ENCODE measurements around the gene AK5. TPM values are rescaled to one million over a fixed set of nuclear protein-coding genes. Genes with fewer than 3 reads are reported as not detected.
A peak's percentile ranks its signal among the peaks of the same experiment; 100 is the strongest.

The AK5 gene
- total RNA-seq, 2 experiments from 2014 or later = 7.0 to 9.1 TPM

GRCh38 chr1:77361621-77362020, 79.8 kb downstream of the AK5 start:
- intact Hi-C loops (cut with micrococcal nuclease) = no loop called here
- H3K4me1 Mint-ChIP-seq (ENCODE audit: low read depth) = peaks cover 12% of the 10 kb centered on the region
- H3K27ac Mint-ChIP-seq = no peak overlapping the region
- H3K27me3 Mint-ChIP-seq (ENCODE audit: low read depth) = no peaks in the 10 kb centered on the region
- H3K9me3 Mint-ChIP-seq = peaks cover 2% of the 10 kb centered on the region
- peaks cover 8% of the 10 kb centered on the region for H3K36me3 Mint-ChIP-seq (ENCODE audit: low read depth)
- no peak overlapping the region for H3K4me3 Mint-ChIP-seq
- CTCF ChIA-PET = no interaction called here
- DNase-seq = no peak

DNA sequence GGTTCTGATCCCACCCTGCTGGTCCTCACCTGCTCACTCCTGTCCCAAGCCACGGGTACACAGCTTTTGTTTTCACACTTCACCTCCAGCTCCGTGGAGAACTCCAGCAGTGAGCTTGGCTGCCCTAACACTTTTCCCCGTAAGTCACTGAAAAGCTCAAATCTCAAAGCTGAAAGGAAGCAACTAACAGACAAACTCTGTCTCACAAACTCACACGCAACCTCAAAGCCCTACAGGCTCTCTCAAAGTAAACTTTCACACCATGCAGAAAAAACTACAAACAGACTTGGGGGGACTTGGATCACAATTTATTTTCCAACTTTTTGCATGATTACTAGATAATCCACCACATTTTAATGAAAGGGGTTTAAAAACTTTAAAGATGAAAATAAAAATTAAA, 88.3 kb downstream of the AK5 start:
- H3K36me3 Mint-ChIP-seq (ENCODE audit: low read depth) = no peaks in the 10 kb centered on the region
- peaks cover 29% of the 10 kb centered on the region for H3K4me1 Mint-ChIP-seq (ENCODE audit: low read depth)
- H3K27ac Mint-ChIP-seq = no peak overlapping the region
- intact Hi-C loops (cut with micrococcal nuclease) = no loop called here
- CTCF ChIA-PET = interaction anchor here (0.6 kb wide), 1 partner anchor 88 kb away, joined by 3 read pairs; no protein-coding TSS in a partner anchor
- no peaks in the 10 kb centered on the region for H3K27me3 Mint-ChIP-seq (ENCODE audit: low read depth)
- no peaks in the 10 kb centered on the region for H3K9me3 Mint-ChIP-seq
- DNase-seq = no peak
- no peak overlapping the region for H3K4me3 Mint-ChIP-seq

DNA sequence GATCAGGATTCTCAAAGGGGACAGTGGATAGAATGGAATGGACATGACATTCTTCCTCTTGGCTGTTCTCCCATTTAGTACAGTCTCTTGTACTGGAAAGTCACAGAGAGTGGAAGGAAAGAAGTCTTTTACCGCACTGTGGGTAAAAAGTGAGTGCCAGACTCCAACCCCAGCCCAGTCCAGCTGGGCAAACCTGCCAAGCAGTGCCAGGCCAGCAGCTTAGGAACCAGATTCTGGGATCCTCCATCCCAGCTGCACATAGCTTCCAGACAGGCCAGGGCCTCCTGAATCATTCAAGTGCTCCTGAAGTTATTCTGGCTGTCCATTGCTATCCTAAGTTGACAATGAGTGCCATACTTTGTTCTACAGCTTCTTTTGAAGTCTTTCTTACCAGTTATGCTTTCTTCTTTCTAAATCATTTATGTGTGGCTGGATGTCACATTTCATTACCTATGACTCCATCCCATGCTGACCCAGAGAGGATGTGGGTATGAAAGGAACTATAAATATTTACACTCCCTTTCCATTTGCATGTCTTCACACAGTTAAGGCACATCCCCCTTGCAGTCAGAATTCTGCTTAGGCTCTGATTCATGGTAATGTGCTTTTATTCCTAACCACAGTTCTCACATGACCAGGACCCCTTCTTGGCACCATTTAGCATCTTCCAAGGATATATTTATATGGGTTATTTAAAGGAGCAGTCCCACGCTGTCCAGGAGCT, 88.9 kb downstream of the AK5 start:
- no peaks in the 10 kb centered on the region for H3K9me3 Mint-ChIP-seq
- H3K36me3 Mint-ChIP-seq (ENCODE audit: low read depth) = no peaks in the 10 kb centered on the region
- DNase-seq = peak; percentile 12
- CTCF ChIA-PET = interaction anchor here (0.6 kb wide), 1 partner anchor 87 kb away, joined by 3 read pairs; no protein-coding TSS in a partner anchor
- no peak overlapping the region for H3K27ac Mint-ChIP-seq
- intact Hi-C loops (cut with micrococcal nuclease) = no loop called here
- peaks cover 29% of the 10 kb centered on the region for H3K4me1 Mint-ChIP-seq (ENCODE audit: low read depth)
- H3K27me3 Mint-ChIP-seq (ENCODE audit: low read depth) = no peaks in the 10 kb centered on the region
- H3K4me3 Mint-ChIP-seq = no peak overlapping the region

DNA sequence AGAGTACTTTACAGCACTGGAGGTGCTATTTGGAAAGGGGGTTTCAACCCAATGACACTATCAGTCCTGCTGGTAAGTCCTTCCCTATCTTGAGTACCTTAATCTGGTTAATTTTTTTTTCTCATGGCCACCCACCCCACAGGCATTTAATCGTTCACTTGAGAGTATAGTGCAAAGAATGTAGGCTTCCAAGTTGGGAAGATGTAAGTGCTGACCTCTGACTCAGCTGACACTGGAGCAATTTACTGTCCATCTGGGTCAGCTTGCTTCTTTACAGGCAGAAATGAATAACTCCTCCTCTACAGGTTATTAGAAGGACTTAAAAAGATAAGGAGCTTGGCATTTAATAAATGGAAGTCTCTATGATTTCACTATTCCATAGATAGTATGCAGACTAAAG, 89.6 kb downstream of the AK5 start:
- no peak overlapping the region for H3K27ac Mint-ChIP-seq
- no peaks in the 10 kb centered on the region for H3K9me3 Mint-ChIP-seq
- CTCF ChIA-PET = no interaction called here
- no peak overlapping the region for H3K4me3 Mint-ChIP-seq
- H3K36me3 Mint-ChIP-seq (ENCODE audit: low read depth) = no peaks in the 10 kb centered on the region
- no peak for DNase-seq
- intact Hi-C loops (cut with micrococcal nuclease) = no loop called here
- H3K4me1 Mint-ChIP-seq (ENCODE audit: low read depth) = peaks cover 29% of the 10 kb centered on the region
- no peaks in the 10 kb centered on the region for H3K27me3 Mint-ChIP-seq (ENCODE audit: low read depth)

DNA sequence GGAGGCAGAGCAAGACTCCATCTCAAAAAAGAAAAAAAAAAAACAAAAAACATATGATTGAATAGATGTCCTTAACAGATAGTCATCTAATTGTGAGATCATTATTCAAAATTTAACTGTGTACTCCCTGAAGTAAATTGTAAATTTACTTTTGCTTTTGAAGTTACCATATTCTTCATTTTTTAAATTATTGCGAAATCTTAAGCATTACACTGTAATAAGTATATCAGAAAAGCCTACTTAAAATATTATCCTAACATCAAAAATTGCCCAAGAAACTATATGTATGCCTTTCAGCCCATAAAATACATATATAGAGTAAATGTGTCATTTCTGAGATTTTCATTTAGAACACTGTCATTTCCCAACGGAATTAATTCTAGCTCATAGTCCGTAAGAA, 91.9 kb downstream of the AK5 start:
- Mint-ChIP-seq H3K27me3 (ENCODE audit: low read depth) (no peaks in the 10 kb centered on the region), H3K9me3 (no peaks in the 10 kb centered on the region), H3K27ac (no peak overlapping the region), H3K36me3 (ENCODE audit: low read depth) (no peaks in the 10 kb centered on the region), H3K4me3 (no peak overlapping the region), H3K4me1 (ENCODE audit: low read depth) (peaks cover 37% of the 10 kb centered on the region)
- DNase-seq = no peak
- intact Hi-C loops (cut with micrococcal nuclease) = no loop called here
- CTCF ChIA-PET = interaction anchor here (0.7 kb wide), 1 partner anchor 45 kb away, joined by 3 read pairs; no protein-coding TSS in a partner anchor

DNA sequence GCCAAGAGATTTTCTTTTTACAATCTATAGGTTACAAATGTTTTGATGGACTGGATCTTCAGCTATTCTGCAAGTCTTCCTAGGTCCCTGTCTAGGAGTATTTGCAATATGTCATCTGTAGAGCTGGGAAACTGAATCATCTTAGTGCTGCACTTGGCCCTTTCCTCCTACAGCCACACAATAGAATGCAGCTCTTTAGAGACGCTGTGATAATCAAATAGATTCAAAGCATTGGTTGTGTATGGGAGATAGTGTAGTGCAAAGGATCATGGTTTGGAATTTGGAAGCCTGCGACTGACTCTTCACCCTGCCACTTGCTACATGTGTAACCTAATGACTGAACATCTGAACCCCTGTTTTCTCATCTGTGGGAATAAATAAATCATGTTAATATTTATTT, 93.7 kb downstream of the AK5 start:
- CTCF ChIA-PET = interaction anchor here (1.0 kb wide), 1 partner anchor 230 kb away, joined by 4 read pairs; no protein-coding TSS in a partner anchor
- no peak overlapping the region for H3K4me3 Mint-ChIP-seq
- no peaks in the 10 kb centered on the region for H3K9me3 Mint-ChIP-seq
- DNase-seq = no peak
- no peaks in the 10 kb centered on the region for H3K36me3 Mint-ChIP-seq (ENCODE audit: low read depth)
- H3K4me1 Mint-ChIP-seq (ENCODE audit: low read depth) = peaks cover 40% of the 10 kb centered on the region
- H3K27me3 Mint-ChIP-seq (ENCODE audit: low read depth) = no peaks in the 10 kb centered on the region
- H3K27ac Mint-ChIP-seq = no peak overlapping the region
- intact Hi-C loops (cut with micrococcal nuclease) = no loop called here

DNA sequence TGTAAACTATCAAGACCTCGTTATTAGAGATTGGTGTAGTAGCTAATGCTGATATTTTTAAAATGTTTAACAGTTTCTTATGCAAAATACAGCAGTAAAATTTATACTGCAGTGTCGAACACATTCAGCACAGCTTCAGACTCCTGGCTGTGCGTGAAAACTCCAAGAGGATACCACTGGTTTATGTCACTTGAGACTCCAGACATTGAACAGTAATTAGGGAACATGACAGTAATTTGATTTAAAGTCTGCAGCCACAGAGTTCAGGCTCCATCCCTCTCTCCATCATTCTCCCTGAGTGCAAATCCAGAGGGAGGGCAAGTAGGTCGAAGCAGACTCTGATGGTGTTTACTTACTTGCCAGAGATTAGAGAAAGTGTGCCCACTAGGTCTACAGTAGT, 94.2 kb downstream of the AK5 start:
- Mint-ChIP-seq H3K27ac (no peak overlapping the region), H3K4me1 (ENCODE audit: low read depth) (peaks cover 36% of the 10 kb centered on the region), H3K27me3 (ENCODE audit: low read depth) (no peaks in the 10 kb centered on the region), H3K36me3 (ENCODE audit: low read depth) (no peaks in the 10 kb centered on the region), H3K9me3 (no peaks in the 10 kb centered on the region), H3K4me3 (no peak overlapping the region)
- intact Hi-C loops (cut with micrococcal nuclease) = no loop called here
- DNase-seq = no peak
- CTCF ChIA-PET = interaction anchor here (1.0 kb wide), 1 partner anchor 230 kb away, joined by 4 read pairs; no protein-coding TSS in a partner anchor

DNA sequence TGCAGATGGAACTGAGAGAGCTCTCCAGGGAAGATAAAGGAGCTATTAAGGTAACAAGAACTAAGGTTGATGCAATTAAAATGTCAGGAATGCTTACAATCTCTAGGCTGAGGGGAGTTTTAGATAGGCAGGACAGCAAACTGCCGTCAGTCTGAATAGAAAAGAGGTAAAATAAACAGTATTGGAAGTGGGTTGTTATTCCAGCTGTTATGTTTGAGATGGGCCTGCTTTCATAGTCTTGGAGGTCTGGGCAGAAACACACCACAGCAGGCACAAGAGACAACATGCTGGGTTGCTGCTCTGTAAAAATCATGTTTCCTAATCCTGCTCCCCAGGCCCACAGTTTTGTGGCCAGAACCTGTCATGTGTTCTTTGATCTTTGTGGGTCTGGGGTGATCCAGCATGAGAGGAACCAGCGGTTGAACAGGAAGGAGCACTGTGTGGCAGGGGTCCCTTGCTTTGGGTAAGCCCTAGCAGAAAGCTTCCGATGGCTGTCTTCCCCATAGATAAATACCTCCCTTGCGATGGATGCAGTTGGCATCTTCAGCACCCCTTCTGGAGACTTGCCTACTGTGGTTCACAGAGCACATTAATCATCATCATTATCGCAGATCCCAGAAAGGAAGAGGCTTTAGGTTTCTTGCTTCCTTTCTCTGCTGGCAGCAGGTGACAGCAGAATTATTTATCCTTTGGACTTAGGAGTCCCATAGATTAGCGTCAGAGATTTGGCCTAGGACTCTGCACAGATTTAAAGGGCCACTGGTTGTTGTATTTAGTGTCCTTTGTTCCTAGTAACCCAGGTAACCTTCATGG, 97.1 kb downstream of the AK5 start:
- intact Hi-C loops (cut with micrococcal nuclease) = no loop called here
- Mint-ChIP-seq H3K4me1 (ENCODE audit: low read depth) (peaks cover 18% of the 10 kb centered on the region), H3K4me3 (no peak overlapping the region), H3K27me3 (ENCODE audit: low read depth) (no peaks in the 10 kb centered on the region), H3K27ac (no peak overlapping the region), H3K9me3 (no peaks in the 10 kb centered on the region), H3K36me3 (ENCODE audit: low read depth) (no peaks in the 10 kb centered on the region)
- DNase-seq = peak; percentile 20
- CTCF ChIA-PET = no interaction called here

DNA sequence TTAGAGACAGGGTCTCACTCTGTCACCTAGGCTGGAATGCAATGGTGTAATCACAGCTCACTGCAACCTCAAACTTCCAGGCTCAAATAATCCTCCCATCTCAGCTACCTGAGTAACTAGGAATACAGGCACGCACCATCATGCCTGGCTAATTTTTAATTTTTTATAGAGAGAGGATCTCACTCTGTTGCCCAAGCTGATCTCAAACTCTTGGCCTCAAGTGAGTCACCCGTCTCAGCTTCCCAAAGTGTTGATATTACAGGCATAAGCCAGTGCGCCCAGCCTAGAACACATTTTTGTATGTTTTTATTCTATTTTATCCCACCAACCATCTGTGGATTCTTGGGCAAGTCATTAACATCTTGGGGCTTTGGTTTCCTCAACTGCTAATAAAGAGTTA, 100.5 kb downstream of the AK5 start:
- intact Hi-C loops (cut with micrococcal nuclease) = no loop called here
- Mint-ChIP-seq H3K27me3 (ENCODE audit: low read depth) (no peaks in the 10 kb centered on the region), H3K4me1 (ENCODE audit: low read depth) (peaks cover 29% of the 10 kb centered on the region), H3K4me3 (no peak overlapping the region), H3K36me3 (ENCODE audit: low read depth) (no peaks in the 10 kb centered on the region), H3K9me3 (peaks cover 1% of the 10 kb centered on the region), H3K27ac (no peak overlapping the region)
- no peak for DNase-seq
- CTCF ChIA-PET = no interaction called here

DNA sequence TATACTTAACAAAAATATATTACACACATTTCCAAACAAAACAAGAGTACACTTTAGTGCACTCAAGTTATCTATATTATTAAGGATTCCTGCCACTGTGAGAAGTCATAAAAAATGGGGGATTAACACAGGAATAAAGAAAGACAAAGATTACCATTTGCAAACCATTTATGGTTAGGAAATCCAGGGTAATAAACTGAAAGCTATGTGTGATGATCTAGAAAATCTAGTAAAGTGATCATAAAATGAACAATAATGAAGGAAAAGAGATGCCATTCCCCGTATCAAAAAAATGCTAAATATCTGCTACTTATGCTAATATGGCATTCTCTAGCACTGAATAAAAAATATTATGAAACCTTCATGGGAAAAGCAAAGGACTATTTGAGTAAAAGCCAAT, 101.4 kb downstream of the AK5 start:
- no peak for DNase-seq
- Mint-ChIP-seq H3K4me3 (no peak overlapping the region), H3K27ac (no peak overlapping the region), H3K9me3 (peaks cover 1% of the 10 kb centered on the region), H3K27me3 (ENCODE audit: low read depth) (no peaks in the 10 kb centered on the region), H3K4me1 (ENCODE audit: low read depth) (peaks cover 32% of the 10 kb centered on the region), H3K36me3 (ENCODE audit: low read depth) (no peaks in the 10 kb centered on the region)
- intact Hi-C loops (cut with micrococcal nuclease) = no loop called here
- CTCF ChIA-PET = interaction anchor here (0.8 kb wide), 1 partner anchor 262 kb away, joined by 3 read pairs; no protein-coding TSS in a partner anchor

- no peak overlapping the region for H3K27ac Mint-ChIP-seq
- DNase-seq = no peak
- no peaks in the 10 kb centered on the region for H3K27me3 Mint-ChIP-seq (ENCODE audit: low read depth)
- no peaks in the 10 kb centered on the region for H3K36me3 Mint-ChIP-seq (ENCODE audit: low read depth)
- H3K9me3 Mint-ChIP-seq = peaks cover 1% of the 10 kb centered on the region
- CTCF ChIA-PET = interaction anchor here (1.1 kb wide), 1 partner anchor 13 kb away, joined by 3 read pairs; no protein-coding TSS in a partner anchor
- intact Hi-C loops (cut with micrococcal nuclease) = no loop called here
- H3K4me1 Mint-ChIP-seq (ENCODE audit: low read depth) = peaks cover 20% of the 10 kb centered on the region
- H3K4me3 Mint-ChIP-seq = no peak overlapping the region
Observed at GRCh38 chr1:77385551-77385950, 103.7 kb downstream of the AK5 start.

DNA sequence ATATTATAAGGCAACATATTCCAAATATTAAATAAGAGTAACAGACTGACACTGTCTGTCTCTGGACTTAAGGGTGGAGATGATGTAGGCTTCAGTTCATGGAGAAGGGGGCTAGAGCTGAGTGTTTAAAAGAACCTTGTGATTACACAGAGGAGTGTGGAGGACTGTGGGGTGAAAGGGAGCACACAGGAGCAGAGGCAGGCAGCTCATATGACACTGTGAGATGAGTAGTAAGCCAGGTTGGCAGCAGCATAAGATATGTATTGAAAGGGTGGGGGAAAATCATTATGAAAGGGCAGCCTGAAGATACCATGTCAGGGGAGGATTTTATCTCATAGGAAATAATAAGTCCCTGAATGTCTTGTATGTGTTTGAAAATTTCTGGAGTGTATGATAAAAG, 104.5 kb downstream of the AK5 start:
- intact Hi-C loops (cut with micrococcal nuclease) = no loop called here
- H3K27ac Mint-ChIP-seq = no peak overlapping the region
- no peak for DNase-seq
- H3K4me3 Mint-ChIP-seq = no peak overlapping the region
- no peaks in the 10 kb centered on the region for H3K36me3 Mint-ChIP-seq (ENCODE audit: low read depth)
- CTCF ChIA-PET = interaction anchor here (1.1 kb wide), 1 partner anchor 12 kb away, joined by 3 read pairs; no protein-coding TSS in a partner anchor
- peaks cover 1% of the 10 kb centered on the region for H3K9me3 Mint-ChIP-seq
- H3K4me1 Mint-ChIP-seq (ENCODE audit: low read depth) = peaks cover 20% of the 10 kb centered on the region
- no peaks in the 10 kb centered on the region for H3K27me3 Mint-ChIP-seq (ENCODE audit: low read depth)
